Natural killer cell (primary cell): ENCODE data around the gene GAS2L2. TPM values are rescaled to one million over a fixed set of nuclear protein-coding genes. Genes with fewer than 3 reads are reported as not detected.

Source experiments
- ATAC-seq, 3 donors: fragments of 150-1000 bp in 2 of 3; fragments of 200-7000 bp in 1 of 3; cut with Tn5 transposase; 1 replicate in 1 of 3; 2 replicates in 2 of 3; pipeline ENCODE4 v1.10.0; 2021; ENCODE audit warnings: mild to moderate bottlenecking in 2 of 3, moderate library complexity in 2 of 3
- DNase-seq, 2 donors: peaks; one replicate each; pipeline versions ENCODE4 v3.0.0 to v3.0.0-alpha.2; 2013 to 2021; ENCODE audit warnings: mixed read lengths in 1 of 2
- H3K27ac ChIP-seq: one replicate; pipeline ENCODE4 v1.5.1; 2013; ENCODE audit warnings: mild to moderate bottlenecking, low read length
- H3K27me3 ChIP-seq: one replicate; pipeline ENCODE4 v1.6.1; 2013; ENCODE audit warnings: low read length; ENCODE audit not compliant: control insufficient read depth, insufficient read depth
- H3K36me3 ChIP-seq: one replicate; pipeline ENCODE4 v1.6.1; 2013; ENCODE audit warnings: low read length; ENCODE audit not compliant: control insufficient read depth, insufficient read depth
- H3K4me1 ChIP-seq: one replicate; pipeline ENCODE4 v1.6.1; 2013; ENCODE audit warnings: low read length; ENCODE audit not compliant: control insufficient read depth, insufficient read depth
- H3K4me3 ChIP-seq: one replicate; pipeline ENCODE4 v1.5.1; 2013; ENCODE audit warnings: low read length
- H3K9me3 ChIP-seq: one replicate; pipeline ENCODE4 v1.6.1; 2013; ENCODE audit warnings: low read length; ENCODE audit not compliant: control insufficient read depth, insufficient read depth
- H3K27ac Mint-ChIP-seq, 2 donors: one replicate each; pipeline ENCODE4 v1.8.0; 2022; ENCODE audit warnings: mild to moderate bottlenecking in 2 of 2, mixed read lengths in 2 of 2, moderate library complexity in 1 of 2
- H3K27me3 Mint-ChIP-seq, 2 donors: one replicate each; pipeline ENCODE4 v1.8.0; 2022; ENCODE audit warnings: low read depth in 2 of 2, mixed read lengths in 2 of 2
- H3K36me3 Mint-ChIP-seq: one replicate; pipeline ENCODE4 v1.8.0; 2022; ENCODE audit warnings: mixed read lengths
- H3K4me1 Mint-ChIP-seq, 2 donors: one replicate each; pipeline ENCODE4 v1.8.0; 2022; ENCODE audit warnings: mixed read lengths in 2 of 2
- H3K4me3 Mint-ChIP-seq: one replicate; pipeline ENCODE4 v1.8.0; 2022; ENCODE audit warnings: mild to moderate bottlenecking, moderate library complexity, mixed read lengths
- H3K9me3 Mint-ChIP-seq, 2 donors: one replicate each; pipeline ENCODE4 v1.8.0; 2022; ENCODE audit warnings: mixed read lengths in 2 of 2
- CTCF ChIP-seq: fragments of 200-600 bp; IDR thresholded peaks from one replicate; pipeline ENCODE4 v1.8.0; 2022; ENCODE audit warnings: antibody characterized with exemption
- WGBS: methylation state at CpG from one replicate; pipeline ENCODE4 v1.1.7; 2013; ENCODE audit warnings: missing lambda C conversion rate; ENCODE audit not compliant: insufficient coverage; 5-methylcytosine and 5-hydroxymethylcytosine counted together
- intact Hi-C: fragments of 100-400 bp; cut with micrococcal nuclease; formaldehyde crosslinking; loops from one replicate; pipeline ENCODE4 v1.14.2; 2022
- total RNA-seq, 4 donors: library from RNA; stranded (reverse); fragments of 120-200 nt in 1 of 4; gene quantifications; one replicate each; pipeline versions ENCODE4 v1.2.3 to v1.2.4, GENCODE V29; 2013 to 2022

GAS2L2 gene
- total RNA-seq, 3 donors from 2014 or later (not counting 1 experiment from before 2014, with no cell fraction given): 0.23 TPM; not detected in 2

- no peaks in the 10 kb centered on the region for H3K9me3 Mint-ChIP-seq
- Histone ChIP-seq H3K27me3 (peaks cover 3% of the 10 kb centered on the region), H3K27ac (no peak overlapping the region), H3K4me3 (no peak overlapping the region), H3K9me3 (no peaks in the 10 kb centered on the region), H3K36me3 (no peaks in the 10 kb centered on the region), H3K4me1 (no peaks in the 10 kb centered on the region)
- no peak for TF ChIP-seq CTCF
- WGBS: 91% methylated on average over 1 of the region's 2 CpGs
- intact Hi-C loops: no loop called here
- ATAC-seq: no peak
- DNase-seq: no peak
- peaks cover 19 to 25% of the 10 kb centered on the region in 2 donors for H3K27me3 Mint-ChIP-seq
- H3K27ac Mint-ChIP-seq: no peak overlapping the region
- H3K4me3 Mint-ChIP-seq: no peak overlapping the region
- H3K36me3 Mint-ChIP-seq: no peaks in the 10 kb centered on the region
- H3K4me1 Mint-ChIP-seq: no peaks in the 10 kb centered on the region
These were observed 31.9 kb upstream of the GAS2L2 start for GRCh38 chr17:35784895-35785294.

DNA sequence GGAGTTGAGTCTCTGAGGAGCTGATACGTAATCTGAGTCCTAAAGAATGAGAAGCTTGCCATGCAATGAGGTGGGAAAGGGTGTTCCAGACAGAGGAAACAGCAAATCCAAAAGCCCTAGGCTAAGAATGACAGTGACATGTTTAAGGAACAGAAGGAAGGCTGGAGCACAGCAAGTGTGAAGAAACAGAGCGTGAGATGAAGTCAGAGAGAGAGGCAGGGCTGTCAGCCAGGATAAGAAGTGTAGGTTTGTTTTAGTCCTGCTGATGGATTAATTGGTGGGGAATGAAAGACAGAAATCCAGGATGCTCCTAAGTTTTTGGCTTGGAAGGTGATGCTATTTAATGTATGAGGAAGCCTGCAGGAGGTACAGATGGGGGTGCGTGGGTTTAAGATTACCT, 27.9 kb upstream of the GAS2L2 start:
- intact Hi-C loops: no loop called here
- no peak overlapping the region for H3K4me3 Mint-ChIP-seq

GRCh38 chr17:35778641-35779196, 25.7 kb upstream of the GAS2L2 start:
- Histone ChIP-seq H3K27ac (no peak overlapping the region), H3K9me3 (no peaks in the 10 kb centered on the region), H3K4me3 (no peak overlapping the region), H3K27me3 (no peaks in the 10 kb centered on the region), H3K36me3 (no peaks in the 10 kb centered on the region), H3K4me1 (no peaks in the 10 kb centered on the region)
- Mint-ChIP-seq H3K4me3 (no peak overlapping the region), H3K36me3 (no peaks in the 10 kb centered on the region), H3K4me1 (no peaks in the 10 kb centered on the region), H3K27ac (no peak overlapping the region), H3K9me3 (no peaks in the 10 kb centered on the region), H3K27me3 (peaks cover 9 to 14% of the 10 kb centered on the region in 2 donors)
- DNase-seq: no peak
- no peak for ATAC-seq
- no peak for TF ChIP-seq CTCF
- 95% methylated on average over 16 of the region's 16 CpGs for WGBS
- intact Hi-C loops: no loop called here

More for the DNA sequence above, 27.9 kb upstream of the GAS2L2 start:
- Histone ChIP-seq H3K9me3 (no peaks in the 10 kb centered on the region), H3K27ac (no peak overlapping the region), H3K4me1 (no peaks in the 10 kb centered on the region), H3K4me3 (no peak overlapping the region), H3K36me3 (no peaks in the 10 kb centered on the region), H3K27me3 (no peaks in the 10 kb centered on the region)
- no peak overlapping the region for H3K27ac Mint-ChIP-seq
- peaks cover 7 to 14% of the 10 kb centered on the region in 2 donors for H3K27me3 Mint-ChIP-seq
- no peaks in the 10 kb centered on the region for H3K9me3 Mint-ChIP-seq
- WGBS: 92% methylated on average over 3 of the region's 3 CpGs
- no peaks in the 10 kb centered on the region for H3K36me3 Mint-ChIP-seq
- DNase-seq (no peak), ATAC-seq (no peak)
- no peak for TF ChIP-seq CTCF
- no peaks in the 10 kb centered on the region for H3K4me1 Mint-ChIP-seq

DNA sequence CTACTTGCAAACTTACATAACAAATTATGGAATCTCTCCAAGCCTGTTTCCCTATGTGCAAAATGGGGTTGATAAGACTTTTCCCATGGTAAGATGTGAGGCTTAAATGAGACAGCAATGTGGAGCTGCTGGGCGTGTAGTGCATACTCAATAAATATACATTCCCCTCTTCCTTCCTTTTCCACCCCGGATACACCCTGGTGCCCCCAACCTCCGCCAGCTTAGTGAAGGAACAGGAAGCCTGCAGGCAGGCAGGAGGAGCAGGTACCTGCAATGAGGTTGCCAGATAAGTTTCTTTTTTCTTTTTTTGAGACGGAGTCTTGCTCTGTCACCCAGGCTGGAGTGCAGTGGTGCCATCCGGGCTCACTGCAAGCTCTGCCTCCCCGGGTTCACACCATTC, 22.5 kb upstream of the GAS2L2 start:
- Mint-ChIP-seq H3K9me3 (no peaks in the 10 kb centered on the region), H3K4me1 (no peaks in the 10 kb centered on the region), H3K27me3 (peaks cover 8 to 11% of the 10 kb centered on the region in 2 donors), H3K4me3 (no peak overlapping the region), H3K27ac (no peak overlapping the region), H3K36me3 (no peaks in the 10 kb centered on the region)
- H3K27me3 ChIP-seq: no peaks in the 10 kb centered on the region
- H3K4me1 ChIP-seq: no peaks in the 10 kb centered on the region
- H3K9me3 ChIP-seq: no peaks in the 10 kb centered on the region
- intact Hi-C loops: no loop called here
- ATAC-seq (no peak), DNase-seq (no peak)
- no peak overlapping the region for H3K4me3 ChIP-seq
- H3K27ac ChIP-seq: no peak overlapping the region
- no peak for TF ChIP-seq CTCF
- WGBS: 34% methylated on average over 6 of the region's 6 CpGs
- no peaks in the 10 kb centered on the region for H3K36me3 ChIP-seq
